Coronary artery (tissue), 2 donors: ENCODE measurements around the gene WASHC2A.
"Not testable (repeated sequence)": the region's sequence is repeated elsewhere in the genome, so short reads cannot be mapped to it uniquely, and the experiment has no call there.

Source experiments
- DNase-seq: peaks from one replicate; pipeline ENCODE4 v3.0.0-alpha.2; 2017; ENCODE audit warnings: low spot score
- H3K27ac ChIP-seq, 2 donors: fragments of 200-600 bp; sonication (generic); one replicate each; pipeline ENCODE4 v1.5.1; 2016 to 2019
- H3K4me3 ChIP-seq: fragments of 200-600 bp; sonication (generic); 2 replicates; pipeline ENCODE4 v1.5.1; 2016; ENCODE audit warnings: mild to moderate bottlenecking, moderate library complexity
- TF ChIP-seq, protein P1 (sequence below): fragments of 200-600 bp; sonication (generic); IDR thresholded peaks from one replicate; pipeline ENCODE4 v1.5.1; 2019; ENCODE audit warnings: antibody characterized with exemption

WASHC2A gene, protein sequence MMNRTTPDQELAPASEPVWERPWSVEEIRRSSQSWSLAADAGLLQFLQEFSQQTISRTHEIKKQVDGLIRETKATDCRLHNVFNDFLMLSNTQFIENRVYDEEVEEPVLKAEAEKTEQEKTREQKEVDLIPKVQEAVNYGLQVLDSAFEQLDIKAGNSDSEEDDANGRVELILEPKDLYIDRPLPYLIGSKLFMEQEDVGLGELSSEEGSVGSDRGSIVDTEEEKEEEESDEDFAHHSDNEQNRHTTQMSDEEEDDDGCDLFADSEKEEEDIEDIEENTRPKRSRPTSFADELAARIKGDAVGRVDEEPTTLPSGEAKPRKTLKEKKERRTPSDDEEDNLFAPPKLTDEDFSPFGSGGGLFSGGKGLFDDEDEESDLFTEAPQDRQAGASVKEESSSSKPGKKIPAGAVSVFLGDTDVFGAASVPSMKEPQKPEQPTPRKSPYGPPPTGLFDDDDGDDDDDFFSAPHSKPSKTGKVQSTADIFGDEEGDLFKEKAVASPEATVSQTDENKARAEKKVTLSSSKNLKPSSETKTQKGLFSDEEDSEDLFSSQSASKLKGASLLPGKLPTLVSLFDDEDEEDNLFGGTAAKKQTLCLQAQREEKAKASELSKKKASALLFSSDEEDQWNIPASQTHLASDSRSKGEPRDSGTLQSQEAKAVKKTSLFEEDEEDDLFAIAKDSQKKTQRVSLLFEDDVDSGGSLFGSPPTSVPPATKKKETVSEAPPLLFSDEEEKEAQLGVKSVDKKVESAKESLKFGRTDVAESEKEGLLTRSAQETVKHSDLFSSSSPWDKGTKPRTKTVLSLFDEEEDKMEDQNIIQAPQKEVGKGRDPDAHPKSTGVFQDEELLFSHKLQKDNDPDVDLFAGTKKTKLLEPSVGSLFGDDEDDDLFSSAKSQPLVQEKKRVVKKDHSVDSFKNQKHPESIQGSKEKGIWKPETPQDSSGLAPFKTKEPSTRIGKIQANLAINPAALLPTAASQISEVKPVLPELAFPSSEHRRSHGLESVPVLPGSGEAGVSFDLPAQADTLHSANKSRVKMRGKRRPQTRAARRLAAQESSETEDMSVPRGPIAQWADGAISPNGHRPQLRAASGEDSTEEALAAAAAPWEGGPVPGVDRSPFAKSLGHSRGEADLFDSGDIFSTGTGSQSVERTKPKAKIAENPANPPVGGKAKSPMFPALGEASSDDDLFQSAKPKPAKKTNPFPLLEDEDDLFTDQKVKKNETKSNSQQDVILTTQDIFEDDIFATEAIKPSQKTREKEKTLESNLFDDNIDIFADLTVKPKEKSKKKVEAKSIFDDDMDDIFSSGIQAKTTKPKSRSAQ (N-terminal part only)

DNA sequence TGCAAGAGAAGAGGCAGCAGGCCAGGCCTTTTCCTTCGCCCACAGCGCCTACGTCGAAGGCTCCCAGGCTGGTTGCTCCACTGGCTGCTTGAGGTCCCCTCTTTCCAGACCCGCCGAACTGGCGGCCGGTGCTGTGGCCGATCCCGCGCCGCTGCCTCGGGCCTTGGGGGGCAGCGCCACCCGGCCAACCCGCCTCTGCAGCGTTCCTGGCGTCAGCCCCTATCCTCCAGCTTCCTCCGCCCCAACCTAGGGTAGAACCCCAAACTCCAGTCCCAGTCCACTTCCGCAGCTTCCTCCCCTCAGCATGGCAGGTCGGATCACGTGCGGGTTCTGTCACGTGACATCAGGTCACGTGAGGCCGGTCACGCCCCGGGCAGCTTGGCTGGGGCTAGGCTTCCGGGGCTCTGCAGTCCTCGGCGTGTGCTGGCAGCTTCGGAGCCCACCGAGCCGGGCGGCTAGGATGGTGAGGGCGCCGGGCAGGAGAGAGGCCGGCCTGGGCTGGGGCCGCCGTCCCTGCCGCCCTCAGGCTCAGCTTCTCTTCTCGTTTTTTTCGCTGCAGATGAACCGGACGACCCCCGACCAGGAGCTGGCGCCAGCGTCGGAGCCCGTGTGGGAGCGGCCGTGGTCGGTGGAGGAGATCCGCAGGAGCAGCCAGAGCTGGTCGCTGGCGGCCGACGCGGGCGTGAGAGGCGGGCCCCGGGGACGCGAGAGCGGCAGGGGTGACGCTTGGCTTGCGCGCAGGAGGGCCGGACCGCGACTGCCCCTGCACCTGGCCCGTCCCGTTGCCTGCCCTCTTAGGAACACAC is at the start of gene WASHC2A:
WASHC2A (plus strand) TSS at position 409 of the 806 bp plus-strand sequence; CDS start at position 461, 52 bp downstream.
- Histone ChIP-seq H3K27ac (peak within 1 kb of the TSS; percentile 46 to 74), H3K4me3 (peak within 1 kb of the TSS; percentile 72)
- peak; percentile 93 for DNase-seq

DNA sequence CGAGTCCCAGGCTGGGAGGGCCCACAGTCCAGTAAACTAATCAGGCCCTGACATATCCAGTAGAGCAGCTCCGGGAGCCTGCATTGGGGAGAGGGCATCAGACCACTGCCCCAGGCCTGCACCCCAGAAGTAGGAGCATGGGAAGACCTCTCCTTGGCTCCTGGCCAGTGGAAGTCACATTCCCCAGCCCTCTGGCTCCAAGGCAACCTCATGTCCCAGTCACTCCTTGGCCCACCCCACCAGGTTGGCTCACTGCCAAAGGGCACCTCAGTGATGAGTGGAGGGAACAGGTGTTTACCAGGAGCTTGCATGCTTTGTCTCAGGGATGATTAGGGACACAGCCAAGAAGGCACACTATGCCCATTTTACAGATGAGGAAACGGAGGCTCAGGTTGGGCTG is 48.5 kb upstream of the WASHC2A start:
- H3K4me3 ChIP-seq, H3K27ac ChIP-seq, DNase-seq: not testable (repeated sequence)

DNA sequence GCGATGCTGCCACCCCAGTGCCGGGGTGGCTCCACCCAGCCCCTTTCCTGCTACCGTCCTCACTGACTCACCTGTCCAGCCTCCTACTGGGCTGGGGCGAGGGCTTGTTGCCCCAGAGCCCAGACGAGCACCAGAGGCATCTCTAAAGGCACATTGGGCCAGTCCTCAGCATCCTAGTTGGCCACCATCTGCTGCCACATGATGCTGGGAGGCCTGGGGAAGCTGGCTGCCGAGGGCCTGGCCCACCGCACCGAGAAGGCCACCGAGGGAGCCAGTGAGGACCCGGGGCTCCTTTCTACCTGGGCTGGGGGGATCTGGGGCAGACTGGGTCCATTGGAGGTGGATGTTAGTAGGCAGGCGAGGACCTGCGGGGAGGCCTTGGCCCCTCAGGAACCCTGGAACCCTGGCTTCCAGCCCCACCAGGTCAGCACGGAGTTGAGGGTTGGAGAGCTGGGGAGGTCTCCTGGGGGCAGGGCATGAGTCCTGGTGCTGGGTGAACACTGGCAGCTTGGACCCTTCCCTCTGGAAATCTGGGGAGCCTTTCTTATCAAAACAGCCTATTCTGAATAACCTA is 47.2 kb upstream of the WASHC2A start:
- H3K4me3 ChIP-seq, H3K27ac ChIP-seq, DNase-seq: not testable (repeated sequence)

DNA sequence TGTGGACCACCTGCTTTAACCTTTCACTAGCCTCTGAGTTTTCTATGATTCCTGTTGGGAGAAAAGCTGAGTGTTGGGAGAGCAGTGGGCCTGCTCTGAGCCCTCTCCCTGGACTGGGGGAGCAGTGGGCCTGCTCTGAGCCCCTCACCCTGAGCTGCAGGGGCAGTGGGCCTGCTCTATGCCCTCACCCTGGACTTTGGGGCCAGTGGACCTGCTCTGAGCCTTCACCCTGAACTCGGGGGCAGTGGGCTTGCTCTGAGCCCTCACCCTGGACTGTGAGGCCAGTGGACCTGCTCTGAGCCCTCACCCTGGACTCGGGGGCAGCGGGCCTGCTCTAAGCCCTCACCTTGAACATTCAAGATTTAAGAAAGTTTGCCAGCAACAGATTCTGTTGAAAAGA is 46.1 kb upstream of the WASHC2A start:
- H3K27ac ChIP-seq: no peak overlapping the region
- H3K4me3 ChIP-seq: no peak overlapping the region
- no peak for DNase-seq
- TF ChIP-seq, protein P1, sequence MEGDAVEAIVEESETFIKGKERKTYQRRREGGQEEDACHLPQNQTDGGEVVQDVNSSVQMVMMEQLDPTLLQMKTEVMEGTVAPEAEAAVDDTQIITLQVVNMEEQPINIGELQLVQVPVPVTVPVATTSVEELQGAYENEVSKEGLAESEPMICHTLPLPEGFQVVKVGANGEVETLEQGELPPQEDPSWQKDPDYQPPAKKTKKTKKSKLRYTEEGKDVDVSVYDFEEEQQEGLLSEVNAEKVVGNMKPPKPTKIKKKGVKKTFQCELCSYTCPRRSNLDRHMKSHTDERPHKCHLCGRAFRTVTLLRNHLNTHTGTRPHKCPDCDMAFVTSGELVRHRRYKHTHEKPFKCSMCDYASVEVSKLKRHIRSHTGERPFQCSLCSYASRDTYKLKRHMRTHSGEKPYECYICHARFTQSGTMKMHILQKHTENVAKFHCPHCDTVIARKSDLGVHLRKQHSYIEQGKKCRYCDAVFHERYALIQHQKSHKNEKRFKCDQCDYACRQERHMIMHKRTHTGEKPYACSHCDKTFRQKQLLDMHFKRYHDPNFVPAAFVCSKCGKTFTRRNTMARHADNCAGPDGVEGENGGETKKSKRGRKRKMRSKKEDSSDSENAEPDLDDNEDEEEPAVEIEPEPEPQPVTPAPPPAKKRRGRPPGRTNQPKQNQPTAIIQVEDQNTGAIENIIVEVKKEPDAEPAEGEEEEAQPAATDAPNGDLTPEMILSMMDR: no peak

DNA sequence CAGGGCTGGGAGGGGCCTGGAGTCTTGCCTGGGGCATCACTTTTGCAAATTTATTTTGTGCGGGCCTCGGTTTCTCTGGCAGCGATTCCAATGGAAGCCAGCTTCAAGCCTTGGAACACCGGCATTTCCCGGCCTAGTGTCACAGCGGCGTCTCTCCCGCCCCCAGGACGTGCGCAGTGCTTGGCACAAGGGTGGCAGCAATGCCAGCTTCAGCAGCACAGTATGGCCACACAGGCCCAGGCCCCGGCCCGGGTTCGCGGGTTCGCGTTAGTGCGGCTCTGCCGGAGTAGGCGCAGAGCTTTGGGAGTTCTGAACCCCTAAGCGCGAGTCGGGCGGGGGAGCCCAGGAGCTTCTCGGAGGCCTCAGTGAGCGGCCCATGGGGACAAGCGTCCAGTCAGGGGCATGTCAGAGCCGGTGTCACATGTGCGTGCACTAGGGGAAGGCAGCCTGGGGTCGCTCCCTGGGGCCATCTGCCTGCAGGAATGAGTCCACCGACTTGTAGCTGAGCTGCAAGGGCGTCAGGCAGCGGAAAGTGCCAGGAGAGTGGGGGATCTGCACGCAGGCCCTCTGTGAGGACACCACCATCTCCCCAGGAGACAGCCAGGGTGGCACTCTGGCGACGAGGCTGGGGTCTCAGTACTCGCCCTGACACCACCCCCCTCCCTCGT is 42.9 kb upstream of the WASHC2A start:
- H3K4me3 ChIP-seq, H3K27ac ChIP-seq, DNase-seq: not testable (repeated sequence)

DNA sequence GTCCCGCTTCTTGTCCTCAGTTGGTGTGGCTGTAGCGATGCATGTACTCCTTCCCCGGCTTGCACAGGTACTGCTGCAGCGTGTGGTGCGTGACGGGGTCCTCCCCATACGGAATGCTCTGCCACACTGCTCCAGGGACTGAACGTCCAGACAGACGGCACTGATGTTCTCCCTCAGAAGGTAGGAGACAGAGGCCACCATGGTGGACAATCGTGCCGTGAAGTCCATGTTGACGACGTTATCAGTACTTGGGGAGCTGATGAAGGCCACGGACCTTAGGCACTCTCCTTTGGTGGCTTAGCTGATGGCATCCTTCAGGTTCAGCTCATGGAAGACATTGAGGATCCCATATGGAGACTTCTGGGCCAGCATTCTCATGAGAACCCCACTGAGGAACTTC is 42.1 kb upstream of the WASHC2A start:
- Histone ChIP-seq H3K27ac (no peak overlapping the region), H3K4me3 (no peak overlapping the region)
- TF ChIP-seq, protein P1: no peak
- DNase-seq: no peak

DNA sequence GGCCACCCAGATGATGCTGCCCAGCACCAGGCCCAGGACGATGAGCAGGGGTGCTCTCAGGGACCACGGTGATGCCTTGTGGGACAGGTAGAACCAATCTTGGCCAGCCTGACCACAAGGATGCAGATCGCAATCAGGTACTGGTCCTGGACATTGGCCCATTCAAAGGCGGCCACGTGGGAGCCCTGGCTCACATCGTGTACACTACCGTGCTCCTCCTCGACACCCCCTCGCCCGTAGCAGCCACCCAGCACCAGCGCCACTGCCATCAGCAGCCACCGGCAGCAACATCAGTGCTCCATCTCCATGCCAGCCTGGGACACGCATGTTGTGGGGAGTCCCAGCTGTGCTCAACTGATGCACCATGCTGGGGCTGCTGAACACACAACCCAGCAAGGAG is 40.6 kb upstream of the WASHC2A start:
- Histone ChIP-seq H3K4me3 (no peak overlapping the region), H3K27ac (no peak overlapping the region)
- DNase-seq: no peak
- TF ChIP-seq, protein P1: no peak

DNA sequence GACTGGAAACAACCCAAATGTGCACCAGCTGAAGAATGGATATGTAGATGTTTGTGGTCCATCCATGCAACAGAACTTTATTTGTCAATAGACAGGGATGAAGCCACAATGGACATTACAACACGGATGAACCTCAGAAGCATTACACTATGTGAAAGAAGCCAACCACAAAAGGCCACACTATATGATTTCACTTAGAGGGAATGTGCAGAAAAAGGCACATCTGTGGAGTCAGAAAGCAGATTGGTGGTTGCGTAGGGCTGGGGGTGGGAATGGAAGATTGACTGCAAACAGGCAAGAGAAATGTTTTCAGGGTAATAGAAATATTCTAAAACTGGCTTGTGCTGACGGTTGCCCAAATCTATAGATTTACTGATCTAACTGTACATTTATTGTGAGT is 34.3 kb upstream of the WASHC2A start:
- DNase-seq: no peak
- H3K4me3 ChIP-seq: no peak overlapping the region
- TF ChIP-seq, protein P1: no peak
- no peak overlapping the region for H3K27ac ChIP-seq

DNA sequence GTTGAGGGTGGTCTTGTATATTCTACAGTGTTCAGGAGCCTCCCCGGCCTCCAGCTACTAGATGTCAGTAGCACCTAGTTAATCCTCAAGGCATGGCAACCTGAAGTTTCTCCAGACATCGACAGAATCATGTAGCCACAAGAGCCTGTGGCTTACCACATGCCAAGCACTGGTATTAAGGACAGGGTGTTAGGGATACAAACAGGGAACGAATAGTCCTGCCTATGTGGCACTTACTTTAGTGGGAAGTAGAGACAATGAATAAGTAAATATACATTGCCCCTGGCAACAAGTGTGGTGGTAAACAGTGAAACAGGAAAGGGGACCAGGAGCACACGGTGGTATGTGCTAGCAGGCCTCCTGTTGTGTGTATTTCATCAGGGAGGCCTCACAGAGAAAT is 32.4 kb upstream of the WASHC2A start:
- not testable (repeated sequence) for H3K4me3 ChIP-seq, H3K27ac ChIP-seq, DNase-seq
